Smooth muscle cell (in vitro differentiated cells): ENCODE results near the gene AFAP1. TPM values are rescaled to one million over a fixed set of nuclear protein-coding genes. Genes with fewer than 3 reads are reported as not detected.
A peak's percentile ranks its signal among the peaks of the same experiment; 100 is the strongest.

ENCODE experiments used
- DNase-seq: peaks from one replicate; lab custom pipeline; 2025; ENCODE audit not compliant: unreplicated experiment; lab: John Stamatoyannopoulos, UW
- H2AFZ ChIP-seq: fragments of 200-600 bp; sonication (generic); 2 replicates; pipeline ENCODE4 v1.6.0; 2016; ENCODE audit warnings: antibody characterized with exemption, low read depth, mild to moderate bottlenecking
- H3F3A ChIP-seq: fragments of 200-600 bp; sonication (generic); 2 replicates; pipeline ENCODE4 v1.6.0; 2017; ENCODE audit warnings: antibody characterized with exemption, low read depth
- H3K27ac ChIP-seq: fragments of 200-600 bp; sonication (generic); 2 replicates; pipeline ENCODE4 v1.5.1; 2016; ENCODE audit warnings: low read depth, mild to moderate bottlenecking
- H3K27me3 ChIP-seq: fragments of 200-600 bp; sonication (generic); 2 replicates; pipeline ENCODE4 v1.6.1; 2016; ENCODE audit warnings: low read depth, mild to moderate bottlenecking
- H3K36me3 ChIP-seq: fragments of 200-600 bp; sonication (generic); 2 replicates; pipeline ENCODE4 v1.5.1; 2016; ENCODE audit warnings: low read depth
- H3K4me1 ChIP-seq: fragments of 200-600 bp; sonication (generic); 2 replicates; pipeline ENCODE4 v1.5.1; 2016; ENCODE audit warnings: low read depth
- H3K4me2 ChIP-seq: fragments of 200-600 bp; sonication (generic); 2 replicates; pipeline ENCODE4 v1.6.0; 2016; ENCODE audit warnings: mild to moderate bottlenecking
- H3K4me3 ChIP-seq: fragments of 200-600 bp; sonication (generic); 2 replicates; pipeline ENCODE4 v1.5.1; 2016; ENCODE audit warnings: mild to moderate bottlenecking
- H3K79me2 ChIP-seq: fragments of 200-600 bp; sonication (generic); 2 replicates; pipeline ENCODE4 v1.6.0; 2016; ENCODE audit warnings: low read depth, mild to moderate bottlenecking
- H3K9ac ChIP-seq: fragments of 200-600 bp; sonication (generic); 2 replicates; pipeline ENCODE4 v1.6.0; 2016; ENCODE audit warnings: low read depth
- H3K9me3 ChIP-seq: fragments of 200-600 bp; sonication (generic); replicated peaks from 2 replicates; pipeline ENCODE4 v1.5.1; 2016; ENCODE audit warnings: low read depth
- H4K20me1 ChIP-seq: fragments of 200-600 bp; sonication (generic); 2 replicates; pipeline ENCODE4 v1.6.0; 2016; ENCODE audit warnings: low read depth
- WGBS: methylation state at CpG from one replicate; pipeline ENCODE4 v1.1.7; 2016; ENCODE audit warnings: low lambda C conversion rate; 5-methylcytosine and 5-hydroxymethylcytosine counted together
- polyA plus RNA-seq: library from polyadenylated mRNA; unstranded; fragments of >200 nt; fragmentation: Nextera tagmentation; extraction: Ambion mirVana; gene quantifications from 2 replicates; pipeline ENCODE4 v1.2.1, GENCODE V29; 2016
- total RNA-seq: library from RNA; depleted of rRNA; stranded (reverse); fragments of >200 nt; gene quantifications from 2 replicates; pipeline ENCODE4 v1.2.3, GENCODE V29; 2014
- TF ChIP-seq, protein P1 (sequence below): fragments of 200-600 bp; sonication (generic); IDR thresholded peaks from 2 replicates; pipeline ENCODE4 v1.5.1; 2017; ENCODE audit warnings: borderline replicate concordance, mild to moderate bottlenecking, antibody characterized with exemption; ENCODE audit not compliant: insufficient read depth, poor library complexity, severe bottlenecking

The AFAP1 gene
- total and polyA plus RNA-seq, 2 experiments from 2014 or later: 12.6 to 24.8 TPM

DNA sequence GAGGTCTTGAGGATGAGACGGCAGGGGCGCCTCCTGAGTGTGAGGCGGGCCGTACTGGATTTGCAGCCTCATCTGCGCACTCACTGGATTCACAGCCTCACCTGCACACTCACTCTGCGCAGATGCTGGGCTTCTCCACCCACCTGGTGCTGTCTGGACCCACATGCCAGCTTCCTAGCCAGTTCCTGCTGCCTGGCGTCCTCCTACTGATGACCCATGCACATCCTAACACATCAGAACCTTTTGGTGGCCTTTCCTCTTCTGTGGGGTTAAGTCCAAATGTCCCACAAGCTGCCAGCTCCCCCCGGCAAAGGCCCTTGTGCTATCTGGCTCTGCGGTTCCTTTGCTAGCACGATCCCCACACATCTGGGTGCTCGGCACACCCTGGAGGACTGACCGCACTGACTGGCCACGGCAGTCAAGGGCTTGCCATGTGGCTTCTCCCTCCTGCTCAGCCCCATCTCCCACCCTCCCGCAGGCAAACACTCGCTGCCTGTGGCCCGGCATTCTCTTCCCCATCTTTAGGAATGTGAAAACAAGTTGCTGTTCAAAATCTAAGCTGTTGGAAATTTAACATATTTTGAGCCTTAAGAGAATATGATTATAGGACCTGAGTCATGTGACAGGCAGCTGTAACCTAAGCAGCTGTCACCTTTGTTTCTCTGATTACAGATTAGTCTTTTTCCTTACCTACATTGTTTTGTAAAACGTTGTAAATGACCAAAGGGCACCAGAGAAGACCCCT, 39.4 kb upstream of the AFAP1 start:
- Histone ChIP-seq H3K9ac (no peak overlapping the region), H3F3A (no peaks in the 10 kb centered on the region), H4K20me1 (no peaks in the 10 kb centered on the region), H3K27me3 (no peaks in the 10 kb centered on the region), H3K4me3 (no peak overlapping the region), H3K4me2 (peak overlapping the region; percentile 39), H3K79me2 (no peaks in the 10 kb centered on the region), H2AFZ (no peak overlapping the region), H3K27ac (no peak overlapping the region), H3K36me3 (no peaks in the 10 kb centered on the region), H3K4me1 (peaks cover 6% of the 10 kb centered on the region), H3K9me3 (no peaks in the 10 kb centered on the region)
- DNase-seq: no peak
- TF ChIP-seq, protein P1, sequence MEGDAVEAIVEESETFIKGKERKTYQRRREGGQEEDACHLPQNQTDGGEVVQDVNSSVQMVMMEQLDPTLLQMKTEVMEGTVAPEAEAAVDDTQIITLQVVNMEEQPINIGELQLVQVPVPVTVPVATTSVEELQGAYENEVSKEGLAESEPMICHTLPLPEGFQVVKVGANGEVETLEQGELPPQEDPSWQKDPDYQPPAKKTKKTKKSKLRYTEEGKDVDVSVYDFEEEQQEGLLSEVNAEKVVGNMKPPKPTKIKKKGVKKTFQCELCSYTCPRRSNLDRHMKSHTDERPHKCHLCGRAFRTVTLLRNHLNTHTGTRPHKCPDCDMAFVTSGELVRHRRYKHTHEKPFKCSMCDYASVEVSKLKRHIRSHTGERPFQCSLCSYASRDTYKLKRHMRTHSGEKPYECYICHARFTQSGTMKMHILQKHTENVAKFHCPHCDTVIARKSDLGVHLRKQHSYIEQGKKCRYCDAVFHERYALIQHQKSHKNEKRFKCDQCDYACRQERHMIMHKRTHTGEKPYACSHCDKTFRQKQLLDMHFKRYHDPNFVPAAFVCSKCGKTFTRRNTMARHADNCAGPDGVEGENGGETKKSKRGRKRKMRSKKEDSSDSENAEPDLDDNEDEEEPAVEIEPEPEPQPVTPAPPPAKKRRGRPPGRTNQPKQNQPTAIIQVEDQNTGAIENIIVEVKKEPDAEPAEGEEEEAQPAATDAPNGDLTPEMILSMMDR: no peak
- WGBS: 64% methylated on average over 17 of the region's 17 CpGs

DNA sequence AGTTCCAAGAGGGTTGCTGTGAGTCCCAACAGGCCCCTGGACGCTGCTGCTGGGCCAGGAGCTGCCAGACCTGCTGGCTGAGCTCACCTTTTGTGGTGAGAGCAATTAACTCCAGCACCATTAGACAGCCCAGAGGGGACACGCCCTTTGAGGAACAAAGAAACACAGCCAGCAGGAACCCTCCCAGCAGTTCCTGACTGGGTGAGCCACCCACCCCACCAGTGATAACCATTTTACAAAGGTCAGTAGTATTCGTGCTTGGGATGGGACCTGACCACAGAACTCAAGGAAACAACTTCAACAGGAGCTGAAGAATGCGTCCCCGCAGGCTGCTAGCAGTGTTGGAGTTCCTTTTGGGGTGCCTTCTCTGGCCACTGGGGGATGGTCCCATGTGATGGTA, 38.8 kb upstream of the AFAP1 start:
- H3K79me2 ChIP-seq: no peaks in the 10 kb centered on the region
- H3K27me3 ChIP-seq: no peaks in the 10 kb centered on the region
- H3F3A ChIP-seq: peaks cover 3% of the 10 kb centered on the region
- no peaks in the 10 kb centered on the region for H3K9me3 ChIP-seq
- H3K4me2 ChIP-seq: peak overlapping the region; percentile 39
- H4K20me1 ChIP-seq: no peaks in the 10 kb centered on the region
- H3K4me3 ChIP-seq: no peak overlapping the region
- H2AFZ ChIP-seq: no peak overlapping the region
- no peaks in the 10 kb centered on the region for H3K36me3 ChIP-seq
- WGBS: 62% methylated on average over 5 of the region's 5 CpGs
- H3K27ac ChIP-seq: peak overlapping the region; percentile 29
- no peak for DNase-seq
- peaks cover 6% of the 10 kb centered on the region for H3K4me1 ChIP-seq
- H3K9ac ChIP-seq: no peak overlapping the region
- TF ChIP-seq, protein P1: no peak

DNA sequence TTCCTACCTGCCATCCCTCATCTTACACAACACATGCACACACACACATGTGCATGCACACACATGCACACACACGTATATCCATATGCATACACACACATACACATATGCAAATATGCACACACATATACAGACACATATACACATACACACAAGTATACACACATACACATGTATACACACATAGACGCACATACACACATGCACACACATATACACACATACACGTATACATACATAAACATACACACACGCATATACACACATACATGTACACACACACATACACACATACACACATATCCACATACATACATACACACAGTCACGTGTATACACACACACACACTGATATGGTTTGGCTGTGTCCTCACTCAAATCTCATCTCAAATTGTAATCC, 37.0 kb upstream of the AFAP1 start:
- Histone ChIP-seq H3K4me1 (peaks cover 6% of the 10 kb centered on the region), H3K27ac (no peak overlapping the region), H4K20me1 (no peaks in the 10 kb centered on the region), H3K4me3 (no peak overlapping the region), H3K36me3 (no peaks in the 10 kb centered on the region), H3K27me3 (no peaks in the 10 kb centered on the region), H3K9me3 (no peaks in the 10 kb centered on the region), H3K79me2 (no peaks in the 10 kb centered on the region), H2AFZ (no peak overlapping the region), H3K4me2 (no peak overlapping the region), H3K9ac (no peak overlapping the region), H3F3A (peaks cover 8% of the 10 kb centered on the region)
- TF ChIP-seq, protein P1: no peak
- no peak for DNase-seq
- WGBS: 96% methylated on average over 5 of the region's 5 CpGs

DNA sequence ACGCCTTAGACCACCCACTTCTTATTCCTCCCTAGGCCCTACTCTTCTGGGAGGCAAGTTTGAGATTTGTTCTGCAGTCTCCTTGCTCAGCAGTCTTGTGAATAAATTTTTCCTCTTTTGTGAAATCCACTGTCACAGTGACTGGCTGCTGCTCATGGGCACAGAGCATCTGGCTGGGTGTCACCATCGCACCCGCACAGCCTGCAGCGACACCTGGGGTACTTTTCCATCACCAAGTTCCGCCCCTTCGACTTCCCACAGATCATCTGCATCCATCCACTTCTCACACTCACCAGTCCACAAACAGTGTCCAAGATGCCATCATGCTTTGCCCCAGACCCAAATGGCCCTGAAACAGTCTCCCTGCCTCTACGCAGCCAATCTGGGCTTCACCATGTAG, 36.4 kb upstream of the AFAP1 start:
- no peaks in the 10 kb centered on the region for H4K20me1 ChIP-seq
- H3K79me2 ChIP-seq: no peaks in the 10 kb centered on the region
- H3K9me3 ChIP-seq: no peaks in the 10 kb centered on the region
- H3F3A ChIP-seq: peaks cover 8% of the 10 kb centered on the region
- no peak overlapping the region for H3K4me2 ChIP-seq
- no peaks in the 10 kb centered on the region for H3K36me3 ChIP-seq
- peaks cover 6% of the 10 kb centered on the region for H3K4me1 ChIP-seq
- H3K4me3 ChIP-seq: no peak overlapping the region
- H2AFZ ChIP-seq: no peak overlapping the region
- H3K27me3 ChIP-seq: no peaks in the 10 kb centered on the region
- TF ChIP-seq, protein P1: no peak
- DNase-seq: no peak
- no peak overlapping the region for H3K9ac ChIP-seq
- WGBS: 95% methylated on average over 7 of the region's 7 CpGs
- no peak overlapping the region for H3K27ac ChIP-seq
